ENCODE measurements around the gene CHRM1. TPM values are rescaled to one million over a fixed set of nuclear protein-coding genes. Genes with fewer than 3 reads are reported as not detected.

CHRM1 gene
- total RNA-seq, 1 donor from 2014 or later, result not detected

- no peak for DNase-seq (ENCODE audit: low spot score)
- Mint-ChIP-seq H3K4me1 (ENCODE audit: low read depth) (peaks cover 17% of the 10 kb centered on the region), H3K27ac (no peak overlapping the region), H3K4me3 (no peak overlapping the region), H3K9me3 (no peaks in the 10 kb centered on the region), H3K27me3 (ENCODE audit: insufficient read depth) (peaks cover 8% of the 10 kb centered on the region), H3K36me3 (ENCODE audit: low read depth) (no peaks in the 10 kb centered on the region)
- intact Hi-C loops (cut with micrococcal nuclease), result no loop called here
Observed at GRCh38 chr11:62908468-62909072, 12.6 kb downstream of the CHRM1 start.

- DNase-seq (ENCODE audit: low spot score), result peak; percentile 68
- Mint-ChIP-seq H3K4me3 (no peak overlapping the region), H3K27me3 (ENCODE audit: insufficient read depth) (peaks cover 13% of the 10 kb centered on the region), H3K9me3 (no peaks in the 10 kb centered on the region), H3K4me1 (ENCODE audit: low read depth) (peaks cover 26% of the 10 kb centered on the region), H3K36me3 (ENCODE audit: low read depth) (no peaks in the 10 kb centered on the region), H3K27ac (no peak overlapping the region)
- intact Hi-C loops (cut with micrococcal nuclease), result loop anchor here (1.0 kb wide), 3 partner anchors 69 to 306 kb away; no protein-coding TSS in a partner anchor
Observed at GRCh38 chr11:62905927-62906531, 15.1 kb downstream of the CHRM1 start.

DNA sequence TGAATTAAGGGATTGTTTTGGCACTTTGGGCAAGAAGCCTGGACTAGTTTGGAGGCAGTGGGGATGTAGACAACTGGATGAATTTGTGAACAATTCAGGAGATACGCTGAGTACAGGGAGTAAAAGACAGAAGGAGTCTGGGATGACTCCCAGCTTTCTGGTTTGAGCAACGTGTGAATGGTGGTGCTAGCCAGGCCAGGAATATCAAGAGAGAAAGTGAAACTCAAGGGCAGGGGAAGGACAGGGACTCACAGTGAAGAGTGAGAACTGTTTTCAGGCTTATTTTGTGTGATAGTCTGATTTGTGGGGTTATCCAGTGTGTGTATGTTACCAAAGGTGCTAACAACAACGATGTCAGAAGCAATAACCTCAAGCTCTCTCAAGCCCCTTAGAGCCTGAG is 15.9 kb downstream of the CHRM1 start:
- DNase-seq (ENCODE audit: low spot score), result no peak
- Mint-ChIP-seq H3K9me3 (no peaks in the 10 kb centered on the region), H3K36me3 (ENCODE audit: low read depth) (no peaks in the 10 kb centered on the region), H3K4me3 (no peak overlapping the region), H3K4me1 (ENCODE audit: low read depth) (peaks cover 26% of the 10 kb centered on the region), H3K27me3 (ENCODE audit: insufficient read depth) (peaks cover 16% of the 10 kb centered on the region), H3K27ac (no peak overlapping the region)
- intact Hi-C loops (cut with micrococcal nuclease), result no loop called here

GRCh38 chr11:62902932-62903331 is 18.2 kb downstream of the CHRM1 start:
- no peak for DNase-seq (ENCODE audit: low spot score)
- peaks cover 26% of the 10 kb centered on the region for H3K27me3 Mint-ChIP-seq (ENCODE audit: insufficient read depth)
- no peaks in the 10 kb centered on the region for H3K36me3 Mint-ChIP-seq (ENCODE audit: low read depth)
- H3K4me3 Mint-ChIP-seq, result no peak overlapping the region
- H3K9me3 Mint-ChIP-seq, result no peaks in the 10 kb centered on the region
- no peak overlapping the region for H3K27ac Mint-ChIP-seq
- intact Hi-C loops (cut with micrococcal nuclease), result no loop called here
- H3K4me1 Mint-ChIP-seq (ENCODE audit: low read depth), result peaks cover 26% of the 10 kb centered on the region

DNA sequence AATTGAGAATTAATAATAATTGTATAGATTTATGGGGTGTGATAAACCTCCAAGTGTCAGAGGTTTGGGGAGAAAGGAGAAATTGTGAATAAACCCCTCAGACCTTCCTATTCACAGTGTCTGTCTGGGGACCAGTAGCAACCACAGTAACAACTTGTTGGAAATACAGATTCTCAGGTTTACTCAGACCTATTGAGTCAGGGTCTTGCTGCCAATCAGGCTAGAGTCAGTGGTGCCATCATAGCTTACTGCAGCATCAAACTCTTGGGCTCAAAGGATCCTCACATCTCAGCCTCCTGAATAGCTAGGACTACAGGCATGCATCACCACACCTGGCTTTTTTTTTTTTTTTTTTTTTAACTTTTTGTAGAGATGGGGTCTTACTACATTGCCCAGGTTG is 23.1 kb downstream of the CHRM1 start:
- Mint-ChIP-seq H3K27me3 (ENCODE audit: insufficient read depth) (peaks cover 22% of the 10 kb centered on the region), H3K36me3 (ENCODE audit: low read depth) (no peaks in the 10 kb centered on the region), H3K27ac (no peak overlapping the region), H3K4me3 (no peak overlapping the region), H3K4me1 (ENCODE audit: low read depth) (peaks cover 13% of the 10 kb centered on the region), H3K9me3 (no peaks in the 10 kb centered on the region)
- DNase-seq (ENCODE audit: low spot score), result no peak
- intact Hi-C loops (cut with micrococcal nuclease), result no loop called here

DNA sequence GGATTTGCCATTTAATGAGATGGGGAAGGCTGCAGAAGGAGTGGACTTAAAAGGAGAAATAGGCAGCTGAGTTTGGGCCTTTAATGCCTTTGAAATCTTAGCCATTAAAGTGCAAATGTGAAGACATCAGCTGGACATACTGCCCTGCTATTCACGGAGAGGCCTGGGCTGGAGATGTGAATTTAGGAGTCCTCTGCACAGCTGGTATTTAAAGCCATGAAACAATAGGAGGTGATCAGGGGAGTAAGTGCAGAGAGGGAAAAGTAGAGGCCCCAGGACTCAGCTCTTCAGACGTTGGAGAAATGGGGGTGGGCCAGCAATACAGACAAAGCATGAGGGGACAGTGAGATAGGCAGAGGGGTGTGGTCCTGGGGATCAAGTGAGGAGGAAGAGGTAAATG is 23.9 kb downstream of the CHRM1 start:
- intact Hi-C loops (cut with micrococcal nuclease), result no loop called here
- Mint-ChIP-seq H3K4me1 (ENCODE audit: low read depth) (peaks cover 6% of the 10 kb centered on the region), H3K4me3 (no peak overlapping the region), H3K27me3 (ENCODE audit: insufficient read depth) (peaks cover 23% of the 10 kb centered on the region), H3K27ac (no peak overlapping the region), H3K36me3 (ENCODE audit: low read depth) (no peaks in the 10 kb centered on the region), H3K9me3 (no peaks in the 10 kb centered on the region)
- no peak for DNase-seq (ENCODE audit: low spot score)

DNA sequence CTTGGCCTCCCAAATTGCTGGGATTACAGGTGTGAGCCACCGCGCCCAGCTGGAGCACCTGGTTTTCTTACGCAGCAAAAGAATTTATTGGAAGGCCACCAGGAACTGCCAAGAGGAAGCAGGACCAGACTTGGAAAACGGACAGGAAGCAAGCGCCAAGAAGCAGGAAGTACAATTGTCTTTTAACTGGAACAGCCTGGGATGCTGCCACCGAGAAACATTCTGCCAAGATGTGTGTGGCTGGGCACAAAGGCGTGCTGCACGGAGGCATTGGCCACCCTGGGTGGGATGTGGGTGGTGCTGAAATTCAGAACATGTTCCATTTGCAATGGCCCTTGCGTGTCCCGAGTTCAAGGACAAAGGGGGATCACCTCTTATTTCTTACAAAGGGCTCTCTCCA is 25.1 kb downstream of the CHRM1 start:
- DNase-seq (ENCODE audit: low spot score), result no peak

DNA sequence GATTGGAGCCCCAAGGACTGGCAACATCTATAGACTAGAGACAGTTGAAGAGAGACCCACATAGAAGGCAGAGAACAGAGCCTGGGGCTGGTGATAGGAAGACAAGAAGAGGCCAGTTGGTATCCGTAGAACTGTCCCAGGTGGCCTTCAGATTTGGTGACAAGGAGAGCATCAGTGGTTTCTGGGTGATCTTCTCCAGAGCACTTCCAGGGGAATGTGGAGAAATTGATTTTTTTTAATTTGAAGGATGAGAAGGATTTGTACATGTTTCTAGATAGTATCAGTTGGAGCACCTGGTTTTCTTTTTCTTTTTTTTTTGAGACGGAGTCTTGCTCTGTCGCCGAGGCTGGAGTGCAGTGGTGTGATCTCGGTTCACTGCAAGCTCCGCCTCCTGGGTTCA is 25.7 kb downstream of the CHRM1 start:
- Mint-ChIP-seq H3K36me3 (ENCODE audit: low read depth) (no peaks in the 10 kb centered on the region), H3K4me3 (no peak overlapping the region), H3K27me3 (ENCODE audit: insufficient read depth) (peaks cover 14% of the 10 kb centered on the region), H3K9me3 (no peaks in the 10 kb centered on the region), H3K27ac (no peak overlapping the region), H3K4me1 (ENCODE audit: low read depth) (no peaks in the 10 kb centered on the region)
- DNase-seq (ENCODE audit: low spot score), result no peak
- intact Hi-C loops (cut with micrococcal nuclease), result no loop called here

More for the DNA sequence above, 25.1 kb downstream of the CHRM1 start:
- Mint-ChIP-seq H3K4me1 (ENCODE audit: low read depth) (no peaks in the 10 kb centered on the region), H3K36me3 (ENCODE audit: low read depth) (no peaks in the 10 kb centered on the region), H3K9me3 (no peaks in the 10 kb centered on the region), H3K27me3 (ENCODE audit: insufficient read depth) (peaks cover 18% of the 10 kb centered on the region), H3K4me3 (no peak overlapping the region), H3K27ac (no peak overlapping the region)
- intact Hi-C loops (cut with micrococcal nuclease), result no loop called here

DNA sequence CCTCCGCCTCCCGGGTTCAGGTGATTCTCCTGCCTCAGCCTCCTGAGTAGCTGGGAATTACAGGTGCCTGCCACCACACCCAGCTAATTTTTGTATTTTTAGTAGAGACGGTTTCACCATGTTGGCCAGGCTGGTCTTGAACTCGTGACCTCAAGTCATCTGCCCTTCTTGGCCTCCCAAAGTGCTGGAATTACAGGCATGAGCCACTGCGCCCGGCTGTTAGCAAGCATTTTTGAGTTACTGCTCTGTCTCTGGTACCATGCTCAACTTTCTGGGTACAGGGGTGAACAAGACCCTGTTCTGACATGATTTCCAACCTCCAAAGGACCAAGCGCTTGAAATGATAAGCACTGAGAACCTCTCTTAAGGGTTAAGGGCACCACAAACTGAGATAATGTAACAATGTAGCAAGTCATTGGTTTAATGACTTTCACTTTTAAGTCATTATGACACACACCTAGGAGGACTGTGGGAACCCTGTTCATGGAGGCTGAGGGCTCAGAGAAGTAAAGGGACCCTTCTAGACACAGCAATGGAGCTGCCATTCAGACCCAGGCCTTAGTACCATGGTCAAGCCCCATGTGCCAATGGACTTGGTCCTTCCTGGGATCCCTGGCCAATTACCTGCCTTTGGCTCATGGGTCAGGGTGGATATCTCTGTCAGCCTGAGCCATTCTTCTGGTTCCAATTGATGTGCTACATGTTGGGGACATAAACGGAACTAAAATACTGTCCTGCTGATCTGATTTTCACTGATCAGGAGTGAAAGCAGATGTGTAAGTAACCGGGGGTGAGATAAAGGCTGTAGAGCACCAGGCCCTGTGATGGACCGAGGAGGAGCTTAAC is 28.9 kb downstream of the CHRM1 start:
- no peaks in the 10 kb centered on the region for H3K9me3 Mint-ChIP-seq
- H3K36me3 Mint-ChIP-seq (ENCODE audit: low read depth), result peaks cover 23% of the 10 kb centered on the region
- no peak for DNase-seq (ENCODE audit: low spot score)
- intact Hi-C loops (cut with micrococcal nuclease), result no loop called here
- H3K4me3 Mint-ChIP-seq, result no peak overlapping the region
- H3K27ac Mint-ChIP-seq, result no peak overlapping the region
- H3K27me3 Mint-ChIP-seq (ENCODE audit: insufficient read depth), result peaks cover 6% of the 10 kb centered on the region
- H3K4me1 Mint-ChIP-seq (ENCODE audit: low read depth), result peaks cover 5% of the 10 kb centered on the region

DNA sequence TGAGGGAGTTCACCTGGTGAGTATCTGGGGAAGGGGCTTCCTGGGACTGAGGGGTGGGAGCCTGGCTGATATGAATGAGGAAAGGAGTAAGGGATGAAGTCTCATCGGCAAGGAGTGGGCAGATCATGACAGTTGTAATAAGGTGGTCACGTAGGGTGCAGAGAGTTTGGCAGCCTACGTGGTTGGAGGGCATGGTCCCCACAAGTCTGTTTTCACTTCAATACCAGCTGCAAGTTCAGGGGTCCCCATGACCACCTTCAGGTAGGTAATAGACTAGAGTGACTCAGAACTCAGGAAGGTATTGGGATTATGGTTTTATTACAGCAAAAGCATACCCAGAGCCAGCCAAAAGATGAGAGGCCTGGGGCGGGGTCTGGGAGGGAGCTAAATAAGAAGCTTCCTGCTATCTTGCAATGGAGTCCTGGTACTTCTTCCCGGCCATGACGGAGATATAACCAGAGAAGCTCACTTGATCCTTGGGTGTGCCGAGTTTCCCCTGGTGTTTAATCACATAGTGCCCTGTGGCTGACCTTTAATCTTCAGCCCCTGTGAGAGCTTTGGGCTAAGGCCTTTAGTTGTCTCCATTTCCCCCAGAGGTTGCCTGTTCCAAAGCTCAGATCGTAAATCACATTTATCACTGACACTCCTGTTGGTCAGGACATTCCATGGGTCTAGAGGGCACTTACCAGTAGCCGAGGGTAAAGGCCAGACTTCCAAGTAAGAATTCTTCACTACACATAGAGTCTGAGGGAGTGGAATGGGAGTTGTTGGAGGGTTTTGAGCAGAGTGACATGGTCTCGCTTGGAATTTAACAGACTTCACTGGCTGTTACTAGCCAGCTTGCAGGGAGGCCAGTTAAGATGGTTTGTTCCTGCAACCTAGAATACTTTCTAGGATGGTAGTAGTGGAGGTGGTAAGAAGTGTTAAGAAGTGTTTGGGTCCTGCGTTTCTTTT is 31.4 kb downstream of the CHRM1 start:
- intact Hi-C loops (cut with micrococcal nuclease), result no loop called here
- no peak for DNase-seq (ENCODE audit: low spot score)
- H3K27ac Mint-ChIP-seq, result peak overlapping the region; percentile 18
- peaks cover 5% of the 10 kb centered on the region for H3K27me3 Mint-ChIP-seq (ENCODE audit: insufficient read depth)
- H3K4me3 Mint-ChIP-seq, result no peak overlapping the region
- H3K9me3 Mint-ChIP-seq, result no peaks in the 10 kb centered on the region
- H3K4me1 Mint-ChIP-seq (ENCODE audit: low read depth), result peaks cover 17% of the 10 kb centered on the region
- peaks cover 38% of the 10 kb centered on the region for H3K36me3 Mint-ChIP-seq (ENCODE audit: low read depth)

- DNase-seq (ENCODE audit: low spot score), result no peak
- H3K4me3 Mint-ChIP-seq, result no peak overlapping the region
- peaks cover 22% of the 10 kb centered on the region for H3K4me1 Mint-ChIP-seq (ENCODE audit: low read depth)
- H3K9me3 Mint-ChIP-seq, result no peaks in the 10 kb centered on the region
- intact Hi-C loops (cut with micrococcal nuclease), result no loop called here
- peak overlapping the region; percentile 16 for H3K27ac Mint-ChIP-seq
- peaks cover 42% of the 10 kb centered on the region for H3K36me3 Mint-ChIP-seq (ENCODE audit: low read depth)
- peaks cover 4% of the 10 kb centered on the region for H3K27me3 Mint-ChIP-seq (ENCODE audit: insufficient read depth)
Observed at GRCh38 chr11:62889126-62889483, 32.1 kb downstream of the CHRM1 start.

- peaks cover 29% of the 10 kb centered on the region for H3K4me1 Mint-ChIP-seq (ENCODE audit: low read depth)
- H3K4me3 Mint-ChIP-seq, result no peak overlapping the region
- peaks cover 4% of the 10 kb centered on the region for H3K27me3 Mint-ChIP-seq (ENCODE audit: insufficient read depth)
- DNase-seq (ENCODE audit: low spot score), result no peak
- intact Hi-C loops (cut with micrococcal nuclease), result no loop called here
- H3K27ac Mint-ChIP-seq, result no peak overlapping the region
- no peaks in the 10 kb centered on the region for H3K9me3 Mint-ChIP-seq
- H3K36me3 Mint-ChIP-seq (ENCODE audit: low read depth), result peaks cover 49% of the 10 kb centered on the region
Observed at GRCh38 chr11:62888406-62888805, 32.8 kb downstream of the CHRM1 start.
